GM21825 (cell line): Measurements from ENCODE around the gene MKRN2OS.

Experiments used
- ATAC-seq: cut with Tn5 transposase; IDR thresholded peaks from one replicate; pipeline ENCODE4 v1.9.1; 2021; ENCODE audit warnings: mild to moderate bottlenecking, moderate library complexity; ENCODE audit not compliant: unreplicated experiment

The MKRN2OS gene

DNA sequence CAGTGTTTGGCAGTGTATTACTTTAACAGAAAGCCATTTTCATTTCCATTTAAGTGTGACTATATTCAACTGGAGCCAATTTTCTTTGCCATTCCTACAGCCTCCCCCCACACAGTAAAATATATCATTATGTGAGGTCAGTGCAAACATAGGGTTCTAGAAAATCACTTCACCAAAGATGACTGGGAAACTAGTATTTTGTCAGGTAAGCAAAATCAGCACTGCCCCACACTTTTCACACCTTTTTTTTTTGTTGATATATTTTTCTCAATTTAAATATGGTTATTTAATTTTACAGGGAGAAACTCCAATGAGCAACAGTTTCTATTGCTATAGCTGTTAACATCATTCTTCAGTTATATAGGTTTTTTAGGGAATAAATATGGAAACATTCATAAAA, 29.7 kb downstream of the MKRN2OS start:
- ATAC-seq, result no peak

DNA sequence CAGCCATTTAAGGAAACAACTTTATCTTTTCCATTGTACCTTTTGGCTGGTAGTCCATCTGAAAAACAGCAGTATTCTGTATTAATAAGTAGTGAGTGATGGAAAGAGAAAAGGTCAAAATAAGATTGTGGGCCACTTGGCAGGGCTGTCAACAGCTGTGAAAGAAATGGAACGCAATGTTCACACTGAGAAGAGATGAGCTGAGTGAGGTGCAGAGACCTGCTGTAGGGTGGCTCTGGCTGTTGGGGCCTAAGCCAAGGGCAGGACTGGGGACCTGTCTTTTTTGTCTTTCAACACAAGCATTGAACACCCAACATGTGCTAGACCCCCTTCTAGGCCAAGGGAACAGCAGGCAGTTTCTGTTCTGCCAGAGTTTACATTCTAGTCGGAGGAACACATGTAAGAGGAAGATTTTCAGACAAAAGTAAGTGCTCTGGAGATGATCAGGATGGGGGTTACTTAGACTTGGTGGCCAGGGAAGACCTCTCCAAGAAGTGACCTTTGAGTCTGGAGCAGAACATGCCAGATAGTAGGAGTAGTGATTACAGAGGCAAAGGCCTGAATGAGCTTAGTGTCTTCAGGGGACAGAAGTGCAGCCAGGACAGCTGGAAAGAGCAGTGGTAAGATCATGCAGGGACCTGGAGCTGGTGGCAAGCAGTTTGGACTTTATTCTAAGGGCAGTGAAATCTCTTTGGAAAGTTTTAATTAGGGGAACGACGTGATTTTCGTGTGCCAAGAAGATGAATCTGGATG, 31.4 kb downstream of the MKRN2OS start:
- ATAC-seq, result no peak

DNA sequence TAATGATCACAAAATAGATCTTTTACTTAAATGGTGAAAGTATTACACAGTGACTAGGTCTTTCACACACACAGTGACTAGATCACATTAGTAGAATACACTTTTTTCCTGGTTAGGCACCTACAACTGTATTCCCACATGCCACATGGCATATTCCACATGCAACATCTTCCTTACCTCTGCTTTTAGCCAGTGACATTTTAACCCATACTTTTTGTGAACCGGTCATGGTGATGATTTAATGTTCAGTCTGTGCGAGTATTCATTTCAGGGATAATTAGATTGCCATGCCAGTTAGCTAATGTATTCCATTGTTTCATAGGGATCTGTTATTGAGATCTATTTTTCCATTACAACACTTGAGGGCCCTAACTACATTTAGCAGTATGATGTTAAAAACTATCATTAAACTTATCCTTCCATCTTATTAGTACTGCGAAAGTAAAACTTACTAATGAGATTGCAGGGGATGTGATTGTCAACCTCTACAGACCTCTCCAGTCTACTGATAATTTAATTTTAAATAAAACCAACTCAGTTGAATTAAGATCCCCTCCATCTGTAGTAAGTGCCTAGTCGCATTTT, 32.7 kb downstream of the MKRN2OS start:
- ATAC-seq, result no peak

DNA sequence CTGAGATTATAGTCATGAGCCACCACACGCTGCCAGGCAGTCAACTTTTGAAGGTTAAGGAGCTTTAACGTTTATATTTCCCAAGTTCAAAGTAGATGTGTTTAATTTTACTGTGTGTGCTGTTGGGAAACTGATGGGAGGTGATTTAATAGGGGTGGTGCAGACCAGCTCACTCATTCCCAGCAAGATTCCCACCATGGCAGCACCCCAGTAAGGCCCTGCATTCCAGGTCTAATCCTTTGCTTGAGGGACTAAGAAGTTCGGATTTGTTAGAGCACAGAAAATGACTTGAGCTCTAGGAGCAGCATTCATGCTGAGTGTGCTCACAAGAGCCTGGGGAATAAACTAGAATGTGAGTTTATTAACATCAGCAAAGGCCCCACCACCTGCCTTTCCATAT, 35.8 kb downstream of the MKRN2OS start:
- ATAC-seq, result no peak

- no peak for ATAC-seq
These were observed 37.0 kb downstream of the MKRN2OS start for GRCh38 chr3:12508291-12508700.

DNA sequence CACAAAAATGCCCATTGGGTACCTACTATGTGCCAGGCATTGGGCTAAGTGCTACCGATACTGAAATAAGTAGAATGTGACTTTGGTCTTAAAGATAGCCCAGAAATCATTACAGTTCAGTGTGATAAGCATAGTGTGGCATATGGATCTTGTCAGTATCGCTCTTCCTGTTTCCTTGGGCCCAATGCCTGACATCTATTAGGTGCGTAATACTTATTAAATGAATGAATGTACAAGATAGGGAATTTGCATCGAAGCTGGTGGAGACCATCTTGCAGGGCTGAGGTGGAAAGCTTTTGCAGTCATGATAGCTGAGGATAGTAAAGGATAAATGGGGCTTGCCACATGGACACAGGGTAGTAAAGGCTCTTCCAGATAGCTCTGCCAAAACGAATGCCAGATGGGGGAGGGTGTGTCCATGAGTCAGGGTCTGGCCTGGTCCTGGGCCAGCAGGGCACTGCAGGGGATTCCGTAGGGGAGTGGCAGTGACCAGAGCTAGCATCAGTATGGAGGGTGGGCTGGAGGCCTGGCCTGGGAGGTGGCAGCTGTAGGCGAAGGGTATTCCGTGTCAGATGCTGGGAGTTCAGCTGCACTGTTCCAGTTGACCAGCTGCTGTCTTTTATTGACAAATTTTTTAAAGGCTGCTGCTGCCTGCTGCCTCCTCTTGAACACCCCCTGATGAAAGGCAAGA, 37.6 kb downstream of the MKRN2OS start:
- ATAC-seq, result no peak

GRCh38 chr3:12506201-12506709, 39.0 kb downstream of the MKRN2OS start:
- ATAC-seq, result no peak

GRCh38 chr3:12503126-12503957, 42.0 kb downstream of the MKRN2OS start:
- no peak for ATAC-seq

- ATAC-seq, result no peak
These were observed 43.8 kb downstream of the MKRN2OS start for GRCh38 chr3:12501360-12502020.

DNA sequence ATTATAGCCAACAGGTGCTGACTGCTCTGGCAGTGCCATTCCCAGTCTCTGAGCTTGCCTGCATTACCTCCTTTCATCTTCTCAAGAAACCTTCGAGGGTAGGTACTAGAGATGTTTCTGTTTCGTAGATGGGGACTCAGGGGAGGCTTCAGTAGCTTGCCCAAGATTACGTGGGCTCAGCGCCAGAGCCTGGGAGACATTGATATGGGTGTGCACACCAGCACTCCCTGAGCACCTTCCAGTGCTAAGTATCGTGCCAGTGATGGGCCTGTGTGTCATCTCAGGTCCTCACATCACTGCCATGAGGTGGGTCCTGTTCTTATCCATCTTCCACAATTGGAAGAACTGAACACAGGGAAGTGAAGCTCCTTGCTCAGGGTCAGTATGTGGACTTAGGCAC, 45.8 kb downstream of the MKRN2OS start:
- ATAC-seq, result no peak

- ATAC-seq, result no peak
These were observed 48.9 kb downstream of the MKRN2OS start for GRCh38 chr3:12496453-12496761.

DNA sequence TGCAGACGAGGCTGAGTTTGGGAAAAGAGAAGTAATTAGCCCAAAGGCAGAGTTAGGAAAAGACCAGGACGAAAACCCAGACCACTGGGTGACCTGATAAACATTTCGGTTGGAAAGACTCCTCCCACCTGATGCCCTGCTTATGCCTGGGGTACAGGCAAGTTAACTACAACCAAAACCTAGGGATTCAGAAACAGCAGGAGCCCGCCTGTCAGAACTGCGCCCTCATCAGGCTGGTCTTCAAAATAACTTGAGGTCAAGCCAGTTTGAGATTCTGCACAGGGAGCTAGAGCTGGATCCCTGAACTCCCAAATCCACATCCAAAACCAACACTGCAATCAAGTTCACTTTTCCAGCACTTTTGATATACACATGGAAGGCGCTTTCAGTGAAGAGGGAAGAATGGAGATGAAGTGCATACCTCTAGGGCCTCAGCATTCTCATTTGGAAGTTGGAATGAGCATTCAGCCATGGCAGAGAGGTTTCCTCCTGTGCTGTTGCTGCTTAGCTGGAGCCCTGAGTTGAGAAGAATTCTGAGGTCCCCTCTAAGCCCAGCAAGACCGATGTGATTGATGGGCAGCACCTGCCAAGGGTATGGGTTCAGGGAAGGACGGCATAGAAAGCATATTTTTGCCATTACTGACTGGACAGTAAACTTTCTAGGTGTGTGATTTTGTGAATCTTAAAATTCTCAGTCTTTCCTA, 49.4 kb downstream of the MKRN2OS start:
- ATAC-seq, result no peak

- no peak for ATAC-seq
These were observed 54.8 kb downstream of the MKRN2OS start for GRCh38 chr3:12490547-12490946.

- ATAC-seq, result no peak
These were observed 55.5 kb downstream of the MKRN2OS start for GRCh38 chr3:12489832-12490231.
